ENCODE measurements around the gene BLM.
"Not testable (repeated sequence)": the region's sequence is repeated elsewhere in the genome, so short reads cannot be mapped to it uniquely, and the experiment has no call there.

BLM gene

GRCh38 chr15:90691982-90692773 lies 25.0 kb upstream of the BLM start:
- DNase-seq = no peak

GRCh38 chr15:90694987-90695386 lies 22.2 kb upstream of the BLM start:
- no peak for DNase-seq

GRCh38 chr15:90697175-90697574 lies 20.0 kb upstream of the BLM start:
- DNase-seq = no peak

- DNase-seq = no peak
Measured at GRCh38 chr15:90698629-90699028, 18.5 kb upstream of the BLM start.

DNA sequence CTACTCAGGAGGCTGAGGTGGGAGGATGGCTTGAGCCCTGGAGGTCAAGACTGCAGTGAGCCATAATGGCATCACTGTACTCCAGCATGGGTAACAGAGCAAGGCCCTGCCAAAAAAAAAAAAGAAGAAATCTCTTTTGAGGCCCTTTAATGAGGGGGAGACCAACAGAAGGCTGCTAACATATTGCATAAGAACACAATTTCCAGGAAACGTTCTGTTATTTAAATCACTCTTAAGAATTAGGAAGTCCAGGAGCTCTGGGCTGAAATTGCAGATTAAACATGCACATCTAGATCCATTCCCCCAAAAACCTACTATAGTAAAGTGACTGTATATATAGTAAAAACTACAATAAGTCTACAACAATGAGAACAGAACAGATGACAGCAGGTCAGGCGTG lies 16.1 kb upstream of the BLM start:
- DNase-seq = no peak

DNA sequence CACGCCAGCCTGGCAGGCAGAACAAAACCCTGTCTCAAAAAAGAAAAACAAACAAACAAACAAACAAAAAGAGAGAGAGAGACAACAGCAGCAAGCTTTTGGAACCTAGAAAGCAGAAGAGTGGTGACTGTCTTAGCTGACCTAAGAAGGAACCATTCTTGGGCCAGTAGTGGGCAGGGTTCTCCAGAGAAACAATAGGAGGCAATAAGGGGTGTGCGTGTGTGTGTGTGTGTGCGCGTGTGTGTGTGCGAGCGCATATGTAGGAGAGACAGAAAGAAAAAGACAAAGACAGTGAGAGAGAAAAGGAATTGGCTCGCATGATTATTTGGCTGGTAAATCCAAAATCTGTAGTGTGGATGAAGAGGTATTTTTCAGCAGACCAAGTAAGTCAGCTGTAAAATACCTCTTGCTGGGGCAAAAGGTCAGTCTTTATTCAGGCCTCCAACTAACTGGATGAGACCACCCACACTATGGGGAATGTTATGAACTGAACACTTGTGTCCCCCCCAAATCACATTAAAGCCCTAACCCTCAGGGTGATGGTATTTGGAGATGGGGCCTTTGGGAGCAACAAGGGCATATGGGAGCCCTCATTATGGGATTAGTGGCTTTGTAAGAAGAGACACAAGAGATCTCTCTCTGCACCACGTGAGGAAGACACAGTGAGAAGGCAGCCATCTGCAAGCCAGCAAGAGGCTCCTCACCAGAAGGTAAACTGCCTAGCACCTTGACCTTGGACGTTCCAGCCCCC lies 15.1 kb upstream of the BLM start:
- peak in 1 of 2 donors; percentile 40 for DNase-seq

DNA sequence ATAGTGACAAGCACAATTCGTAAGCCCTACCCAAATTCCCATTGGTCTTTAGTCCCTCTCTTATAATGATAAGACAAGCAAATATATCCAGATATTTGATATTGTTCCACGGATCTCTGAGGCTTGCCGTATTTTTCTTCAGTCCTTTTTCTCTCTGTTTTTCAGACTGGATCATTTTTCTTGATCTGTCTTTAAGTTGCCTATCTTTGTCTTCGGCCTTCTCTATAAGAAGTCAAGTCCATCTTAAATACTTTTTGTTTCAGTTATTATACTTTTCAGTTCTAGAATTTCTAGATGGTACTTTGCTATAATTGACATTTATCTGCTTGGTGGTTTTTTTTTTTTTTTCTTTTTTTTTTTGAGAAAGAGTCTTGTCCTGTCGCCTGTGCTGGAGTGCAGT lies 13.7 kb upstream of the BLM start:
- no peak for DNase-seq

DNA sequence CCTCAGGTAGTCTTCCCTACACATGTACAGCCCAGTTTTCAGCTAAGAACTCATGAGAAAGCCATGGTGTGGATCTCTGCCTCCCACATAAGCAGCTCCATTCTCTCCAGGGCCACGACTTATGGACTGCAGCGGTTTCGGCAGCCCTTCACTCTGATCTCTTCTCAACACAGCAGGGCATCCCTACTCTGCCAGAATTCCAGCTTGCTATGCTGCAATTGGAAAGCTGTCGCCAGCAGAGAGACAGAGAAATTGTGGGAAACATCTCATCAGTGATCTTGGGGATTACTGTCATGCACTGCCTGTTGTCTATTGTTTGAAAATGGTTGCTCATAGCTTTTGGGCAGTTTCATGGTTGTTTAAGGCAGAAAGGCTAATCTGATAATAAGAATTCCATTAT lies 11.9 kb upstream of the BLM start:
- DNase-seq = no peak

DNA sequence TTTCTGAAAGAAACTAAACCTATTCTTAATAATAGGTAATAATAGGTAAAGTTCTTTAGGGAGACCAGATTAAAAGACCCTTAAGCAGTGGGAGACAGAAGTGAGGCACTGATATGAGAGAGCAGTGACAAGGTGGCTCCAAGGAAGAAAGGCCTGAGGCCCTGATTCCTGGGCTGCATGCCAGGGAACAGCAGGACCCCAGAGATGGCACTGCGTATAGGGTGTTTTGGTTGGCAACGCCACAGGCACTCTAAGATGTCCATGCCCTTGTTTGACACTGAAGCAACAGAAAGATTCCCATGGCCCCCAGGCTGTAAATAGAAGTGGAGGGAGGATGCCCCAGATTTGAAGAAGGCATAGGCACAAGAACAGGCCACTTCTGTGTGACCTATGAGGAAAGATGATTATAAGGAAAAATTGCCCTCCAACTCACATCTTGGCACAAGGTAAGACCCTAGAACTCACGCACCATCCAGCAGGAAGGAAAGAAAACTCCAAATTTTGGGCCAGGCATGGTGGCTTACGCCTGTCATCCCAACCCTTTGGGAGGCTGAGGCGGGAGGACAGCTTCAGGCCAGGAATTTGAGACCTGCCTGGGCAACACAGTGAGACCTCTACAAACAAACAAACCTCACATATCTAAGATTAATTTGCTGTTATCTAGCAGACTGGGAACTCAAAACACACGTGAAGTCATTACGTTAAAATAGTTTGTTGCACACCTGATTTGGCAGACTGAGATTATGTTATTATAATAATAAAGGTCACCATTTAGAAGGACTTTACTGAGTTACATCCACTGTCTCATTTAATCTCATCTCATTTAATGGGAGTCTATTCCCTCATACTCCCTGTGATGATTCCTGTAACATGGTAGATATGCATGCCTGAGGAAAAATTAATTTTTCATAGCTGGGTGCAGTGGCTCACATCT lies 10.5 kb upstream of the BLM start:
- DNase-seq = no peak

GRCh38 chr15:90707489-90707888 lies 9.7 kb upstream of the BLM start:
- no peak for DNase-seq

DNA sequence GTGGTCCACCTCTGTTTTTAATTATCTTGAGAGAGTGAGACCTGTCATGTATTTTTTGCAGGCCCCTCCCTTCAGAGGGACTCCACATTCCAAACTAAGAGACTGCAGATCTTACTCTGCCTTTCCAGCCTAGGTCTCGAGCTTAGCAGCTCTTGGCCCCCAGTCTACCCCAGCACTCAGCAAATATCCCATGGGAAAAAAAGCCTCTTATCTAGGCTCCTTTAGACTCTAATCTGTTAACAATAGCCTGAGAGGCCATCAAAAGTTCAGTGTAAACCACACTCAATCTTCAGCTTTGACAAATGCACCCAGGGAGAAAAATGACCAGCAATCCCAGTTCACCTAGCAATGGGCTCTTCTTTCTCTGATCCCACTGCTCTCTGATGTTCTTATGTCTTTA lies 8.6 kb upstream of the BLM start:
- no peak for DNase-seq

DNA sequence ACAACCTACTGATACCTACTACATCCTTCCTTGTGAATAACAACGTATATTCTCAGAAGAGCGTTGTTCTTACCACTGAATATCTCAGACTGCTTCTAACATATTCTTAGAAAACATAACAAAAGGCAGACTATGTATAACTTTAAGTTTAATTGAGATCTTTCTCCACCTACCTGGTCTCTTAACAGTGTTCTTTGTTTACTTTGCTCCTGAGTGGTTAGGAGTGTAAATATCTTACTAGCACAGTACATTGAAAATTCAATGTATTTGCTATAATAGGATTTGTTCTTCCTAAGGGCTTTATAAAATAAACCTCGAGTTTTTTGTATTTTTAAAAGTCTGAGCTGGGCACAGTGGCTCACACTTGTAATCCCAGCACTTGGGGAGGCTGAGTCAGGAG lies 7.9 kb upstream of the BLM start:
- DNase-seq = no peak

DNA sequence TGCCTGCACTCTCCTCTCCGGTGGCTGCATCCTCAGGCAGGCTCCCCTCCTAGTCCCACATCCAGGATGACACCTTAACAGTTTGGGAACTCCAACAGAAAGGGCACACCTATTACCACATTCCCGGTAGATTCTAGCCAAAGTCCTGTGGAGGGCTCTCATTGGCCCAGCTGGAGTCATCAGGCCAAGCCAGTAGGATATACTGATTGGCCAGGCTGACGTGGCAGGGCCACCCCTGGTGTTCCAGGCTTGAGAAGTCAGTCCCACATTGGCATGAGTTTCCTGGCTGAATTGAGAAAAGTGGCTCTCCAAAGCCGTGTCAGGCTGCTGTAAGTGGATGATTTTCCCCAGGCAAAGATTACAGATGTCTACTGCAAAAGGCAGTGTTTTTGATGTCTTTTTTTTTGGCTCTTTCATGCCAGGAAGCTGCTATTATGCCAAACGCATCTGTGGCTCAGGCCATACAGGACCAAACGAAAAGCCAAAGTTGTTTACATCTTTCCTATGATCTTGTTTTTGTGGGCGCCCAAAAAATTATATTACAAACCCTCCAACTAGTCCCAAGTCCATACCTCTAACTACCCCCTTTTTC lies 6.6 kb upstream of the BLM start:
- DNase-seq = no peak

DNA sequence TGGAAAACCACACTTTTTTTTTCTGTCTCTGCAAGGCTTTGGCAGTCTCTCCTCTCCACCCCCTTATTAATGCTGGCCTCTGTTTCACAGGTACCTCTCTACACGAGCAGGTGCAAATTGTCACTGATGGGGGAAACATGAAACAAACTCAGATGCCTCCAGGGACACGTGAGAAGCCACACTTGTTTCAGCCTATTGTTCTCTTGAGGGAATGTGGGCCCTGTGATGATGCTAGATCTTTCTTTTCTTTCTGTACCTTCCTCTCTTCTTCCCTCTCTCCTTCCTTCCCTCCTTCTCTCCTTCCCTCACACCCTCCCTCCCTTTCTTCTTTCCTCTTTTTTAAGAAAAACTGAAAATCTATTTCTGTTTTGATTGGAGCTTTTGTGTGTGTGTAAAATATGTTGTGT lies 5.7 kb upstream of the BLM start:
- no peak for DNase-seq

DNA sequence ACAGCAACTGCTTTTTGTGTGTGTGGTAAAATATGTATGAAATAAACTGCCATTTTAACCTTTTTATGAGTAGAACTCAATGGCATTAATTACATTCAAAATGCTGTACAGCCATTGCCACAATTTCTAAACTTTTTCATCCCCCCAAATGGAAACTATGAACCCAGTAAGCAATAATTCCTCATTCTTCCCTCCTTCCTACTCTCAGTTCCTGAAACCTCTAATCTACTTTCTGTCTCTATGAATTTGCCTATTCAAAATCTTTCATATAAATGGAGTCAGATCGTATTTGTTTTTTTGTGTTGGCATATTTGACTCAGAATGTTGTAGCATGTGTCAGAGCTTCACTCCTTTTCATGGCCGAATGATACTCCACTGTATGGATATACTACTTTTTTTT lies 5.3 kb upstream of the BLM start:
- DNase-seq = no peak

DNA sequence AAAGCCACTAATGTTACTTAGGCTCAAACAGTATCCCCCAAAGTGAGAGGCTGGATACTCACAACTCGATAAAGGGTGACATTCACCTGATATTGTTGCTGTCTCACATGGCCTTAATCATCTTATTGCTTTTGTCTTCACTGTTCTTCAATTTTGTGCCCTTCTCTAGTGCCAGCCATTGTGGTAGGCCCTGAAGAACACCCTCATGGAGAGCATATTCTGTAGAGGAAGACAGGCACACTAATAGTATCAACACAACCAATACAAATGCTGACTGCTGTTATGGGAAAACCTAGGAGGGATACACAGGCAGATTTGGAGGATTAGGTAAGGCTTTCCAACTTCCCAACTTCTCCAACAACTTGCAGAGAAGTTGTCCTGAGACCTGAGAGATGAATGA lies 4.1 kb upstream of the BLM start:
- DNase-seq = no peak

DNA sequence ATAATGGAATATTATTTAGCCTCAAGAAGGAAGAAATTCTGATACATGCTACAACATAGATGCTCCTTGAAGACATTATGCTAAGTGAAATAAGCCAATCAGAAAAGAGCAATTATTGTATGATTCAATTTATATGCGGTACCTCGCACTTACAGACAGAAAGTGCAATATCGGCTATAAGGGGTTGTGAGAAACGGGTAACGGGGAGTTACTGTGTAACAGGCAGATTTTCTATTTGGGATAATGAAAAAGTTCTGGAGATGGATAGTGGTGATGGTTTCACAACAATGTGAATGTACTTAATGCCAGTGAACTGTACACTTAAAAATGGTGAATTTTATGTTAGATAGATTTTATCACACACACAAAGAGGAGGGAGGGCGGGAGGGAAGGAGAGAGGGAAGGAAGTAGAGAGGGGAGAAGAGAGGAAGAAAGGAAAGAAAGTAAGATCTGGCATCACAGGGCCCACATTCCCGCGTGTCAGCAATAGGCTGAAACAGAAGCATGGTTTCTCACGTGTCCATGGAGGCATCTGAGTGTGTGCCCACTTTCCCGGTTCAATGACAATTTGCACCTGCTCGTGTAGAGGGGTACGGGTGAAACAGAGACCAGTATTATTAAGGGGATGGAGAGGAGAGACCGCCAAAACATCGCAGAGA lies 700 bp upstream of the BLM start:
- no peak for DNase-seq

DNA sequence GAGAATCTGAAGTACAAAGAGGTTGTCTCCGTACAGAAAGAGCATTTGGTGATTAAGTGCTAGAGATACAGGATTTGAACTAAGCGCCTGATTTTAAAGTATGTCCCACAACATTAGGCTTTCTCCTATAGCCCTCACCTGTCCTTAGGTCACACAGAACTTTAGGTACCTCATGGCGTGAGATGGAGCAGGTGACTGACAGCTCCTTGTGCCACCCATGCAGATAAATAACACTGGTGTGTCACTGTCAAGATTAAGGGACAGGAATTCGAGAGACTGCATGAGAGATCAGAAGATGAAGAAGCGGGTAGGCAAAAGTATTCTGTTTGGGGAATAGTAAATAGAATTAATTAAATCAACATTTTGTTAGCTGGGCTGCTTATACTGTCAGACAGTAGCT lies 1.1 kb downstream of the BLM start:
- no peak for DNase-seq

- no peak for DNase-seq
Measured at GRCh38 chr15:90720131-90720530, 3.0 kb downstream of the BLM start.

DNA sequence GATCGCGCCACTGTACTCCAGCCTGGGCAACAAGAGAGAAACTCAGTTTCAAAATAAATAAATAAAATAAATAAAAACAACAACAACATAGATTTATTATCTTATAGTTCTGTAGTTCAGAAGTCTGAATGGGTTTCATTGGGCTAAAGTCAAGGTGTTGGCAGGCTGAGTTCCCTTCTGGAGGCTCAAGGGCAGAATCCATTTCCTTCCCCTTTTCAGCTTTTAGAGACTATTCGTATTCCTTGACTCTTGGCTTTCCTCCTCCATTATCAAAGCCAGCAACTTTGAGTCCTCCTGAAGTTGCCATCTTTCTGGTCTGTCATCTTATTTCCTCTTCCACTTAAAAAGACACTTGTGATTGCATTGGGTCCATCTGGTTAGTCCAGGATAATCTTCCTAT lies 12.1 kb downstream of the BLM start:
- no peak for DNase-seq

DNA sequence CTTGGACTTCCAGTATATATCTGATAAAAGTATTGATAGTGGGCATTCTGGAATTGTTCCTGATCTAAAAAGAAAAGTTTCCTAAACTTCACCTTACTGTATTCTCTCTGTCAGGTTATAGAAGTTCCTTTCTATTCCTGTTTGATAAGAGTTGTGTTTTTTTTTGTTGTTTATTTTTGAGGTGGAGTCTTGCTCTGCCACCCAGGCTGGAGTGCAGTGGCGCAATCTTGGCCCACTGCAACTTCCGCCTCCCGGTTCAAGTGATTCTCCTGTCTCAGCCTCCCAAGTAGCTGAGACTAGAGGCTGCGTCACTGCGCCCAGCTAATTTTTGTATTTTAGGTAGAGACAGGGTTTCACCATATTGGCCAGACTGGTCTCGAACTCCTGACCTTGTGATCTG lies 13.1 kb downstream of the BLM start:
- DNase-seq = no peak

- DNase-seq = no peak
Measured at GRCh38 chr15:90735923-90736322, 18.8 kb downstream of the BLM start.

DNA sequence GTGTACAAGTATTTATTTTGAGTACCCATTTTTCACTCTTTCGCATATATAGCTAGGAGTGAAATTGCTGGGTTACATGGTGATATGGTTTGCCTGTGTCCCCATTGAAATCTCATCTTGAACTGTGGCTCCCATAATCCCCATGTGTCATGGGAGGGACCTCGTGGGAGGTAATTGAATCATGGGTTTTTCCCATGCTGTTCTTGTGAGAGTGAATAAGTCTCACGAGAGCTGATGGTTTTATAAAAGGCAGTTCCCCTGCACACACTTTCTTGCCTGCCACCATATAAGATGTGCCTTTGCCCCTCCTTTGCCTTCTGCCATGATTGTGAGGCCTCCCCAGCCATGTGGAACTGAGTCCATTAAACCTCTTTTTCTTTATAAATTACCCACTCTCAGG lies 23.4 kb downstream of the BLM start:
- DNase-seq = not testable (repeated sequence)

Data from CD4-positive, alpha-beta T cell treated with Interferon alpha-2 for 1 hour (primary cell).